Kidney glomerular epithelial cell (primary cell): Measurements from ENCODE around the gene CNTN4.

Experiments used
- DNase-seq: peaks from one replicate; lab custom pipeline; 2025; lab: John Stamatoyannopoulos, UW

CNTN4 gene

GRCh38 chr3:3038201-3038991 lies 939.7 kb downstream of the CNTN4 start:
- DNase-seq: no peak

- DNase-seq: no peak
Measured at GRCh38 chr3:3053974-3054373, 955.3 kb downstream of the CNTN4 start.

DNA sequence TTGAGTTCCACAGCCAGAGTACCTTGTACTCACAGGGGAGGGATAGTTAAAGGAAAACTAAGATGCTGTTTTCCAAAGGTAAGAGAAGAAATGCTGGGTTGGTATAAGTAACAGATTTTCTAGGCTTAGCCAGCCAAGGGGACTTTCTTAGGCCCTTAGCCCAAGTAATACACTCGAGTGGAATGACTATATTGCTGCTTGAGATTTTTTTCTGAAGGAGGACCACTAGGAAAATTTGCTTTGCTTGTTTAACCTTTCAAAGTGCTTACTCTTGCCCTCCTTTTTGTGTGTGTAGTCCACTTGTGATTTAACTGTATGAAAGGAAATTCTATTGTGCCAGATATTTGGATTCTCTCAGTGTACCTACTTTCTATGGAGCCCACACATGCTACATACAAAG lies 961.0 kb downstream of the CNTN4 start:
- DNase-seq: no peak

DNA sequence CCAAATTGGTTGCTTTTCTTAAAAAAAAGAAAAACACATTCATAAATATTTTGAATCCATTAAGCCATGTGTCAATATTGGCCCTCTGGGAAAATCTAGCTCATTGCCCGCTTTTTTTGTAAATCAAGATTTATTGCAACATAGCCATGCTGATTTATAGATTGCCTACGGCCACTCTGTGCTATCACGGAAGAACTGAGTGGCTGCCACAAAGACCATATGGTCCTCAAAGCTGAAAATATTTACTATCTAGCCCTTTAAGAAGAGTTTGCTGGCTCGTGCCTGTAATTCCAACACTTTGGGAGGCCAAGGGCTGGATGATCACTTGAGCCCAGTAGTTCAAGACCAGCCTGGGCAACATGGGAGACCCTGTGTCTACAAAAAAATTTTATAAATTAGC lies 965.6 kb downstream of the CNTN4 start:
- DNase-seq: no peak

GRCh38 chr3:3065876-3066275 lies 967.2 kb downstream of the CNTN4 start:
- DNase-seq: no peak

DNA sequence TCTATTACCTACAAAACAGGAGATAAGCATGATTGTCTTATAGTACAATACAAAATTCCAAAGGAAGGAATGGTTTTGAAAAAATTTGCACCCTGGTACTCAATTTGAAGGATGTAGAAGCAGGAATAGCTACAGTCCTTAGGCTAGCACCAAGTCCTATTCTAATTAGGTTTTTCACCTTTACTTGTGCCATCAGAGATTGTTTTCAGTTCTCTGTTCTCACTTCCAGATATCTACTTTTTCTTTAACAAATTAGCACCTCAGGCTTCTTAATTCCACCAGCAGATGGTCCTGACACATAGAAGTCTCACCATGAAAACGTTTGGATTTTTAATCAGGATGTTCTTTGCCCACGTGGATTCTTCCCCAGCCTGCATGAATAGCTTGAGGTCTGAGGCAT lies 967.7 kb downstream of the CNTN4 start:
- DNase-seq: no peak

- no peak for DNase-seq
Measured at GRCh38 chr3:3066910-3067309, 968.2 kb downstream of the CNTN4 start.

GRCh38 chr3:3068358-3068881 lies 969.8 kb downstream of the CNTN4 start:
- no peak for DNase-seq

DNA sequence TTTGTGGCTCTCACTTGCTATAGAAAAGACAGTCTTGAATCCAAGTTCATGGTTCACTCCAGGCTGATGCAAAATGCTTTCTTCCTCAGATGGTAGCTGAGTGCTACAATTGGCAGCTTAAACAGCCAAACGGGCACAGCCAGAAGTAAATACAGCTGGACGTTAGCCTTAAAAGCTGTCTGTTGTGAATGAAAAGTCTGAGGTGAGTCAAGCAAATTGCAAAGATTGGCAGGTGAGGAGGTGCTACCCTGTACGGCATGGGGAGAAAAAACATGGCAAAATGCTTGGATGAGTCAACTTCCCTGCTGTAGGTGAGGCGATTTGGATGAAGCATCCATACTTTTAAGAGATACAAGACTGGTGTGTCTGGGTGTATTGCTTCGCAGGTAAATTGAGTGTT lies 971.1 kb downstream of the CNTN4 start:
- no peak for DNase-seq

GRCh38 chr3:3071136-3071535 lies 972.5 kb downstream of the CNTN4 start:
- no peak for DNase-seq

DNA sequence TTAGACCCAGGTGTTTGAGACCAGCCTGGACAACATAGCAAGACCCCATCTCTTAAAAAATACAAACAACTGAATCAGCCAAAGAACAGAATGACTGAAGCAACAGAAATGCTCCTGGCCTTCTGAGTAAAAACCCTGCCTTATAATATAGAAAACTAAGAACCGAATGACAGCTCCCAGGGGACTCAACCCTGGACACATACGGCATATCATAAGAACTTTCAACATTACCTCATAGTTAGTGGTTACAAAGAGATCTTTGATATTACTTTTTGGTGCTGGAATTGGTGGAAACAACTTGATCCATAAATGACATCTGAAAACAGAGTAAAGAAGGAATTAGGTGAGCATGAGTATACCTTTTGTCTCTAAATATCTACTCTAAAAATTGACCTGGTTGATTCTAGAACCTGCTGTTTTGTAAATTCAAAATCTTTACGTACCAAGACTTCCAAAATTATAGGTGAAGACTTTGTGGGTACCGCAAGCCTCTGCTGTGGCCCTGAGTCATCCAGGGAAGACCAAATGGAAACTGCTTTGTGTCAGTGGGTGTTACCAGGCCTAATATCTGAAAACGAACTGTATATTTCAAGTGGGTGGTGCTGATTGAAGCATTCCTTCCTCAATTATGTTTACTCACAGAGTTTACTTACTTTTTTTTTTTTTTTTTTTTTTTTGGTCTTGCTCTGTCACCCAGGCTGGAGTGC lies 976.0 kb downstream of the CNTN4 start:
- DNase-seq: no peak

- DNase-seq: no peak
Measured at GRCh38 chr3:3080309-3080708, 981.6 kb downstream of the CNTN4 start.

DNA sequence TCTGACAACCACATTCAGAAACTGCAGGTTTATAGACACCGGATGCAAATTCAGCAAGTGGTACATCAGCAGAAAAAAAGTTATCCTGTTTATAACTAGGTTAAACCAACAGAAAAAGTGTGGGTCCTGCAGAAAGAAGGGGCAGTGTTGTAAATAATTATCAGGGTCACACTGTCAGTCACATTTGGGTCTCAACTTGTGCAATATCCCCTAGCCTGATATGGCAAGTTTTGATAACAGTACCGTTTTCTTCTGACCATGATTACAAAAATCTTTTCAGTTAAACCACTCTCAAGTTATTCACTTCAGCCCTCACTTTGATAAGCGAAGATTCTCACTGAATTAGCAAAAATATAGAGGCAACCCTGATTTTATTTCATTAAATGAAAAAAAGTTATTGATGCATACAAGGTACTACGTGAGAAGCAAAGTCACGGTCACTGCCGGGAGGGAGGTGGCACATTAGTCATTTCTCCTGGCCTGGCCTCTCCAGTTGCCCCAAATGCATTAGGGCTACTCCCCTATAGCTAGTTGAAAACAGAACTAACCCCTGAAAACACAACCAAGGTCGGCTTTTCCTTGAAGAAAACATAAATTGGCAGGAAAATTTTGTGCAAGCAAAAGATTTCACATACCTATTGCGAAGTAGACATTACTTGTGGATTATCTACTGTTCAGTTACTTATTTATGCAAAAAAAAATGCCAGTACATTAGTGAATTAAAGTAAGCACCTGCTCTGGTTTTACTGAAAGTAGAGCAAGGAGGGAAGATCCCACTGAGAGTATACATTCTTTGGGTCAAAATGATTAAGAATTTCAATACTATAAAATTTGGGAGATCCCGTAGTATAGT lies 982.9 kb downstream of the CNTN4 start:
- no peak for DNase-seq

- no peak for DNase-seq
Measured at GRCh38 chr3:3082234-3082924, 983.7 kb downstream of the CNTN4 start.

GRCh38 chr3:3084890-3085289 lies 986.2 kb downstream of the CNTN4 start:
- DNase-seq: no peak

DNA sequence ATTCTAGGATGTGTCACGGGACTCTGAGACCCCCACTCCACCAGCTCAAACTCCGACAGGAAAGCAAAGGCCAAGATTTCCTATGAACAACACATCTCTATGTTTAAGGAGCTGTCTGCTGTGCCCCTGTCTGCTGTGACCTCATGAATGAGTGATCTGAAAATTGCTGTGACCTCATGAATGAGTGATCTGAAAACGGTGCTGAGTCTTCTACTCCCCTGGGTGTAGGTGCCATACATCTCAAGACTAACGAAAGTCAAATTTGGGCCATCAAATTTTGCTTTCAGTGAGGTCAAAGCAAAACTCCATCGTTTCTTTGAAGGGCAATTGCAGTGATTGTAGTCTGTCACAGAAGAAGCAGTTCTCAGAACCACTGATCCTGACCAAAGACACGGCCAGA lies 987.1 kb downstream of the CNTN4 start:
- no peak for DNase-seq

DNA sequence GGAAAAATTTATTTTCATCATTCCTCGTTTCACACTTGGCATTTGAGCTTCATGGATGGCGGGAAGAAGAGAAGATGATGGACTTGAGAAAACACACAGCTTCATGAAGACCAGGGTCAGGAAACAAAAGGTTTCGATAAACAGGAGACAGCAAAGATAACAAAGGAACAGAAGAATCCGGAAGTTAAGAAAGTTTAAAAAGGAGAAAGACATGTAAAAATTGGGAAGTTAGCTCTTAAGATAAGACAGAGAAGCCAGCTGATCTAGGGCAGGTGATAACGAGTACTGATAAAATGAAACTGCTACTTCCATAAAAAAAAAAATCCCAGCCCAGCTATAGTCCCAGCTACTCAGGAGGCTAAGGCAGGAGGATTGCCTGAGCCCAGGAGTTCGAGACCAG lies 987.6 kb downstream of the CNTN4 start:
- no peak for DNase-seq

DNA sequence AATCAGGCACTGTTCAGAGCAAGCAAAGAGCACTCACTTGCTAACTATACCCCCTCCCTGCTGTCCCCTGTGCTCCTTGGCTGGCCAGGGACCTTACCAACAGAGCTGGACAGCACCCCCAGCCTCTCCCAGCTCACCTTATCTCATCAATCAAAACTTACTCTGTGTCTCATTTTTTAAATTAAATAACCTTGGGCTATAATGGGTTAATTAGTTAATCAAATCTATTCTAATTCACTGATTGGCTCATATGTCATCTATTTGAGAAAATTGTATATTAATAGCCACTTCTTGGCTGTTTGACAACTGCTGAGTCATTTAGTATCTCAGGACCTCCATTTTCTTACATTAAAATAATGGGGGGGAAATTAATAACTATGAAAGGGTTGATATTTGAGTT lies 988.6 kb downstream of the CNTN4 start:
- DNase-seq: no peak

GRCh38 chr3:3087716-3088465 lies 989.2 kb downstream of the CNTN4 start:
- DNase-seq: no peak

GRCh38 chr3:3089017-3089416 lies 990.4 kb downstream of the CNTN4 start:
- no peak for DNase-seq

DNA sequence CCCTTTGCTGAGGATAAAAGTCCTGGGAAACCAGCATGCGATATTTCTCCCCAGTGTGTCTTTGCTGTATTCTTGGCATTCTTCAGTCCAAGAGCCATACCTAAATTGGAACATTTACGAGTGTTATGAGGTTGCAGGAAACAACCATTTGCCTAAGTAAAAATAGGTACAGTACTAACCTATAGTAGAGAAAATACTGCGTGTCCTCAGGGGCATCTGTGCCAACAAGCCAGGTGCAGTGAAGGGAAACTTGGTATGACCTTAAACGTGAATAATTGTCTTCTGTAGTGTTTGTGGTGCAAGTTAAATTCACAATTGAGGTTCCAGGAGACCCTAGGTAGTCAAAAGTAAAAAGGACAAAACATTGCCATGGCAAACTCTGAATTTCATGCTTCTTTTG lies 999.3 kb downstream of the CNTN4 start:
- no peak for DNase-seq
